IPS-20b (cell line): ENCODE data around the gene ZNF835.

Experiments
- H3K27ac ChIP-seq: one replicate; pipeline ENCODE4 v1.5.1; 2013; ENCODE audit warnings: low read length
- H3K27me3 ChIP-seq: 2 replicates; pipeline ENCODE4 v1.6.1; 2013; ENCODE audit warnings: mild to moderate bottlenecking, low read length, inconsistent platforms; ENCODE audit not compliant: insufficient read depth
- H3K36me3 ChIP-seq: 2 replicates; pipeline ENCODE4 v1.6.1; 2013; ENCODE audit warnings: low read depth, mild to moderate bottlenecking, inconsistent platforms, low read length, moderate library complexity; ENCODE audit not compliant: insufficient read depth
- H3K4me1 ChIP-seq: 2 replicates; pipeline ENCODE4 v1.6.1; 2013; ENCODE audit warnings: mild to moderate bottlenecking, control low read depth, inconsistent platforms, low read length, moderate library complexity; ENCODE audit not compliant: insufficient read depth
- H3K4me3 ChIP-seq: 2 replicates; pipeline ENCODE4 v1.5.1; 2013; ENCODE audit warnings: mild to moderate bottlenecking, low read length, inconsistent platforms
- H3K9ac ChIP-seq: 2 replicates; pipeline ENCODE4 v1.6.1; 2013; ENCODE audit warnings: low read depth, mild to moderate bottlenecking, inconsistent platforms, low read length, moderate library complexity
- H3K9me3 ChIP-seq: 2 replicates; pipeline ENCODE4 v1.6.1; 2013; ENCODE audit warnings: mild to moderate bottlenecking, low read depth, low read length, inconsistent platforms; ENCODE audit not compliant: insufficient read depth

The ZNF835 gene

DNA sequence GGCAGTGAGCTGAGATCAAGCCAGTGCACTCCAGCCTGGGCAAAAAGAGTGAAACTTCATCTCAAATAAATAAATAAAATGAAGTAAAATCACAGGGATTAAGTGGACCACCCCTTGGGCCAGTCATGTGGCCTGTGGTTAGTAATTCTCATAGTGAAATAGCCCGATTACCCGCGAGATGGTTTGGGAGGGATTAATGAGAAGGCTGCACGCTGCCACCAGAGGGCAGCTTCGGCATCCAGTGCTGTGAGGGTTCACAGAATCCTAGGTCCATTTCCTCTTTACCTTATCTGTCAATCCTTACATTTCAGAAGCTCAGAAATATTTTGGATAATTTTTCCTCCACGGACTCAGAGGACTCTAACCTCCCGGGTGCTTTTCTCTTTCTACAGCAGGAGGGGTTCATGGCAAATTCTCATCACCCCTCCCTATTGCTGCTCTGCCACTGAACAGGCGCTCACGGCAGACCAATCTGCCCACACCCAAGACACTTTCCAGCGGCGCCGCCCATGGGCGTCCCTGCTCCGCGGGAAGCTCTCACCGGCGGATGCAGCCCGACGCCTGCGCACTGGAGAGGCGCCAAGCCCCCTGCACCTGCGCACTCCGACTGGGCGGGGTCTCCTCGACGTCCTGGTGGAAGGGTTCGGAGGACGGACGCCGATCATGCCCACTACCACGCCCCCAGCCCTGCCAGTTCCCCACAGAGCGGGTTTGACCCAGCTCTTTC, 11.0 kb downstream of the ZNF835 start:
- H3K9me3 ChIP-seq = peaks cover 83% of the 10 kb centered on the region
- no peak overlapping the region for H3K9ac ChIP-seq
- no peaks in the 10 kb centered on the region for H3K36me3 ChIP-seq
- no peaks in the 10 kb centered on the region for H3K27me3 ChIP-seq
- no peak overlapping the region for H3K27ac ChIP-seq
- no peak overlapping the region for H3K4me3 ChIP-seq
- H3K4me1 ChIP-seq = no peaks in the 10 kb centered on the region

DNA sequence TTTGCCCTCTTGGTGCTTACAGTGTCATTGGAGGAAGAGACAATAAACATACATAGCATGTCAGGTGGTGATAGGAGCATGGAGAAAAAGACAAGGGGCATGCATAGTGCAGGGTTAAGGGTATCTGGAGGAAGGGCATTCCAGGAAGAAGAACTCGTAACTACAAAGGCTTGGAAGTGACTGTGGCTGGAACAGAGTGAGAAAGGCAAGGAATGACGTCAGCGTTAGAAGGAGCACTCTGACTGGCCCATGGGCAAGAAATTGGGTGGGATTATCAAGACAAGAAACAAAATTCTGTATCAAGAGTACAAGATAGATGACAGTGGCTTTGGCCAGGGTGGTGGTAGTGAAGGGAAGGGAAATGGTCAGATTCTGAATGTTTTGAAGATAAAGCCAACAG, 17.4 kb downstream of the ZNF835 start:
- H3K4me1 ChIP-seq = no peaks in the 10 kb centered on the region
- H3K27ac ChIP-seq = no peak overlapping the region
- H3K36me3 ChIP-seq = no peaks in the 10 kb centered on the region
- no peak overlapping the region for H3K4me3 ChIP-seq
- H3K27me3 ChIP-seq = no peaks in the 10 kb centered on the region
- H3K9ac ChIP-seq = no peak overlapping the region
- H3K9me3 ChIP-seq = peaks cover 91% of the 10 kb centered on the region

- H3K4me3 ChIP-seq = no peak overlapping the region
- no peak overlapping the region for H3K9ac ChIP-seq
These were observed 28.0 kb downstream of the ZNF835 start for GRCh38 chr19:56643460-56643955.

DNA sequence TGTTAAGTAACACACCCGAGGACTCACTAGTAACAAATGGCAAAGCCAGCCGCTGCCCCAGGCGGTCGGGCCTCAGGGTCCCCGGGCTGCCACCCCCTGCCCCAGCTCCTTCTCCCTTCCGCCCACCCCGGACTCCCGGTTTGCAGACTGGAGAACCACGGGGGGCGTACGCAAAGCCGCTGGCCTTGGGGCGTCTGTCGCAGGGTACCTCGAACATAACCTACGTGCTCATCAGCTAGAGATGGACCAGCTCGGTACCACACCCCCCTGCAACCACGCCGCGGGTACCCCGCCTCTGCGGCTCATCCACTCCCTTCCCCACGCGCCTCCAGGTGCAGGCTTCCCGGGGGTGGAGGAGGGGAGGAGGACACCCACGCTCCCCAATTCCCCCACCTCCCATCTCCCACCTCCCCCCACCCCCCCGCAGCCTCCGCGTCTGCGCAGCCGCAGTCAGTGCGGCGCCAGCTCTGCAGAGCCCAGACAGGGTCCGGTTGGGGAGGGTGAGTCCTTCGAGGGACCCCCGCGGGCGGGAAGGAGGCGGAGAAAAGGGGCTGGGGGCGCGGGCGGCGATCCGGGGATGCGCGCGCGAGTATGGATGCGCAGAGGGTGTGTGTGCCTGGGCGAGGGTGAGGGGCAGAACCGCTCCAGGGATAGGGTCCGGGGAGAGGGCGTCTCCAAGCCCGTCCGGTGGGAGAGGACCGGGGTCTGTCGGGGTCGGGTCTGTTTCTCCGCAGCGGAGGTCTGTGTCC, 28.7 kb downstream of the ZNF835 start, which contains the start of gene SMIM17:
SMIM17 (plus strand) TSS at position 449 of the 749 bp plus-strand sequence. CDS start 2,509 bp downstream, outside the sequence.
- Histone ChIP-seq H3K9ac (no peak within 1 kb of the TSS), H3K4me1 (no peaks in the 10 kb centered on the region), H3K27ac (no peak within 1 kb of the TSS), H3K27me3 (no peaks in the 10 kb centered on the region), H3K9me3 (peaks cover 86% of the 10 kb centered on the region), H3K36me3 (no peaks in the 10 kb centered on the region), H3K4me3 (no peak within 1 kb of the TSS)

More at GRCh38 chr19:56643460-56643955, 28.0 kb downstream of the ZNF835 start:
- no peaks in the 10 kb centered on the region for H3K27me3 ChIP-seq
- H3K36me3 ChIP-seq = no peaks in the 10 kb centered on the region
- no peaks in the 10 kb centered on the region for H3K4me1 ChIP-seq
- peaks cover 86% of the 10 kb centered on the region for H3K9me3 ChIP-seq
- no peak overlapping the region for H3K27ac ChIP-seq

DNA sequence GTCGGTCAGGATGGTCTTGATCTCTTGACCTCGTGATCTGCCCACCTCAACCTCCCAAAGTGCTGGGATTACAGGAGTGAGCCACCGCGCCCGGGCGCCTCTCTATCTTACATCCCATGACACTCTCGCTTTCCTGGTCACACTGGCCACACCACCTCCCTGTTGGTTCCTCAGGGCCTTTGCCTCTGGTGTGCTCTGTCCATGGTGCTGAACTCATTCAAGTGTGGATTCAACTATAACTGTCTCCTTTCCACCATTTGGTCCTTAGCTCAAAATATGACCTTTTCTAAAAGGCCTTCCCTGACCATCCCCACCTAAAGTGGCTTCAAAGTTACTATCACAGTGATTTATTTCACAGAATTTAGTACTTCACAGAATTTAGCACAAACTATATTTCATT, 32.3 kb downstream of the ZNF835 start:
- no peaks in the 10 kb centered on the region for H3K27me3 ChIP-seq
- no peaks in the 10 kb centered on the region for H3K4me1 ChIP-seq
- no peak overlapping the region for H3K9ac ChIP-seq
- no peak overlapping the region for H3K27ac ChIP-seq
- no peak overlapping the region for H3K4me3 ChIP-seq
- peaks cover 76% of the 10 kb centered on the region for H3K9me3 ChIP-seq
- H3K36me3 ChIP-seq = no peaks in the 10 kb centered on the region

DNA sequence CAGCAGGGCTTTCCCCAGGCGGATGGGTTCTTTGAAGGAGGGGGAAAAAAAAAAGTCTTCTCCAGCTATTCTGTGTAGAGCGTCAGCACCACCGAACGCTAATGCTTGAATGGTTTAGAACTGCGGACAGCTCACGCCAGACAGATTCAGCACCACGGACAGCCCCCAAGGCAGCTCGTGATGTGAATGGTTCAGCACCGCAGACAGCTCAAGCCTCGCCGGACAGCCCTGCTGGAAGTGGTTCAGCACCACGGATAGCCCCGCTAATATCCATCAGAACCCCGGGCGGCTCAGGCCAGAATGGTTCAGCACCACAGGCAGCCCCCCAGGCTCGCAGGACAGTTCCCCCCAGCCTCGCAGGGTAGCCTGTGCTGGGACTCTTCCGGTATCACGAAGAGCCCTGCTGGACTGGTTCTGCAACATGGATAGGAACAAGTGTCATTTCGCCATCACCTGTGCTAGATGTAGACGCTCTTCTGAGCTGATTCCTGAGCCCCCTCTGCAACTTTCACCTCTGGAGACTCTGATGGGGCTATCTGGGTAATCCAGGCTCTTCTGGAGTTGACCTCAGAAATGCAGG, 33.5 kb downstream of the ZNF835 start:
- Histone ChIP-seq H3K9me3 (peaks cover 76% of the 10 kb centered on the region), H3K36me3 (no peaks in the 10 kb centered on the region), H3K27ac (no peak overlapping the region), H3K9ac (no peak overlapping the region), H3K4me1 (no peaks in the 10 kb centered on the region), H3K27me3 (no peaks in the 10 kb centered on the region), H3K4me3 (no peak overlapping the region)

DNA sequence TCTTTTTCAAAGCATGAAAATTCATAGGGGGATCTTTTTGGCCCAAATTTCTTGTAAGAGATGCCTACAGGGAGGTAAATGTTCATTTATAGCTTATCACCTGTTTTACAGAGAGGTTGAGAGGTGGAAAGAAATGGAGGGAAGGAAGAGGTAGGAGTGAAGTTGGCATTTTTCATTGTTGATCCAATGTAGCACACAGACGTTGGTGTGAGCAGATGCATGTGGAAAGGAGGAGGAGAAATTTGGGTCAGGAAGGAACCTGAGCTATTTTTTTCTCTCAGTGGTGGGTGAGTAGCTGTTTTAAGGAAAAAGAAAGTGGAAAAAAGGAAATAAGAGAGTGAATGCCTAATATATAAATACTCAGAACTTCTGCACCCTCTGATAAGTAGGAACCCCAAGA, 38.5 kb downstream of the ZNF835 start:
- no peaks in the 10 kb centered on the region for H3K4me1 ChIP-seq
- no peak overlapping the region for H3K4me3 ChIP-seq
- no peaks in the 10 kb centered on the region for H3K27me3 ChIP-seq
- H3K9me3 ChIP-seq = peaks cover 80% of the 10 kb centered on the region
- no peaks in the 10 kb centered on the region for H3K36me3 ChIP-seq
- no peak overlapping the region for H3K27ac ChIP-seq
- no peak overlapping the region for H3K9ac ChIP-seq

GRCh38 chr19:56625708-56626107, 45.8 kb downstream of the ZNF835 start:
- no peaks in the 10 kb centered on the region for H3K27me3 ChIP-seq
- peaks cover 30% of the 10 kb centered on the region for H3K36me3 ChIP-seq
- H3K4me1 ChIP-seq = no peaks in the 10 kb centered on the region
- H3K4me3 ChIP-seq = no peak overlapping the region
- no peak overlapping the region for H3K9ac ChIP-seq
- peaks cover 87% of the 10 kb centered on the region for H3K9me3 ChIP-seq
- H3K27ac ChIP-seq = no peak overlapping the region

DNA sequence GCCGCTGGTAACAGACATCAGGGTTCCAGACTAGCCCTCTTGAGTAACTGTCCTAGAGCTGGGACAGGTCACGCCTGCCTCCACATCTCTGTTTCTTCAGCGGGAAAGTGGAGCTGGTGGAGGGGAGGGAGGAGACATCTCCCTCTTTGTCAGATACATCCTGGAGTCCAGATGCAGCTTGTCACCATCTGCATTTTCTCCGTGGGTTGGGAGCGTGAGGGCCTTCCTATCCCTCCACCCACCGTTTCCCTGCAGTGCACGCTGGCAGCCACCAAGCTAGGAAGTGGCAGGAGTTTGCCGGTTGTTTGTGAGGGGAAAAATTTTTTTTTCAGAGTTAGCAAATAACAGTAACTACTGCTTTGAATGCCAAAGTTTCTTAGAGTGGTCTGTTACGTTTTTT, 48.6 kb downstream of the ZNF835 start:
- H3K4me3 ChIP-seq = no peak overlapping the region
- no peak overlapping the region for H3K27ac ChIP-seq
- no peaks in the 10 kb centered on the region for H3K4me1 ChIP-seq
- H3K9ac ChIP-seq = no peak overlapping the region
- no peaks in the 10 kb centered on the region for H3K27me3 ChIP-seq
- H3K36me3 ChIP-seq = peaks cover 32% of the 10 kb centered on the region
- peaks cover 88% of the 10 kb centered on the region for H3K9me3 ChIP-seq

GRCh38 chr19:56622374-56622773, 49.2 kb downstream of the ZNF835 start:
- peaks cover 88% of the 10 kb centered on the region for H3K9me3 ChIP-seq
- no peak overlapping the region for H3K27ac ChIP-seq
- no peaks in the 10 kb centered on the region for H3K27me3 ChIP-seq
- no peaks in the 10 kb centered on the region for H3K4me1 ChIP-seq
- no peak overlapping the region for H3K9ac ChIP-seq
- no peak overlapping the region for H3K4me3 ChIP-seq
- H3K36me3 ChIP-seq = peaks cover 38% of the 10 kb centered on the region

DNA sequence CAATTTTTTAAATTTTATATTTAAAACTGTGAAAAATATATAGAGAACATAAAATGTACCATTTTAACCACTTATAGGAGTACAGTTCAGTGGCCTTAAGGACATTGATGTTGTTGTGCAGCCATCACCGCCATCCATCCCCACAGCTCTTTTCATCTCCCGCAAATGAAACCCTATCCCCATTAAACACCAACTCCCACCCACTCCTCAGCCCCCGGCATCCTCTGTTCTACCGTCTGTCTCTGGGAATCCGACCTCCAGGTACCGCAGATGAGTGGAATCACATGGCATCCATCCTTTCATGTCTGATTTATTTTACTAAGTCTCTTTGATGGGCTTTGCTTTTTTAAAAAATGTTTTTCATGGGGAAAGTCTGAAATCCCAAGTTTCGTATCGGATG, 52.4 kb downstream of the ZNF835 start:
- no peak overlapping the region for H3K27ac ChIP-seq
- H3K27me3 ChIP-seq = no peaks in the 10 kb centered on the region
- no peak overlapping the region for H3K9ac ChIP-seq
- H3K4me1 ChIP-seq = no peaks in the 10 kb centered on the region
- H3K4me3 ChIP-seq = no peak overlapping the region
- H3K36me3 ChIP-seq = peaks cover 34% of the 10 kb centered on the region
- H3K9me3 ChIP-seq = peaks cover 93% of the 10 kb centered on the region
